MV-4-11 (cell line): ENCODE data around the gene MALRD1.

Source experiments
- DNase-seq: peaks from one replicate; lab custom pipeline; 2025; lab: John Stamatoyannopoulos, UW

The MALRD1 gene

DNA sequence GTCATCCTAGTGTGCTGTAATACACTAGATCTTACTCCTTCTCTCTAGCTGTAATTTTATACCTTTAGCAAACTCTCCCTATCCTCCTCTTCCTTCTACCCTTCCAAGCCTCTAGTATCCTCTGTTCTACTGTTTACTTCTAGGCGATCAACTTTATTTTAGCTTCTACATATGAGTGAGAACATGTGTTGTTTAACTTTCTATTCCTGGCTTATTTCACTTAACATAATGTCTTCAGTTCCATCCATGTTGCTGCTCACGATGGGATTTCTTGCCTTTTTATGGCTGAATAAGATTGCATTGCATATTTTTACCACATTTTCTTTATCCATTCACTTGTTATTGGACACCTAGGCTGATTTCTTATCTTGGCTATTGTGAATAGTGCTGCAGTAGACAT lies 318.6 kb downstream of the MALRD1 start:
- DNase-seq: no peak

DNA sequence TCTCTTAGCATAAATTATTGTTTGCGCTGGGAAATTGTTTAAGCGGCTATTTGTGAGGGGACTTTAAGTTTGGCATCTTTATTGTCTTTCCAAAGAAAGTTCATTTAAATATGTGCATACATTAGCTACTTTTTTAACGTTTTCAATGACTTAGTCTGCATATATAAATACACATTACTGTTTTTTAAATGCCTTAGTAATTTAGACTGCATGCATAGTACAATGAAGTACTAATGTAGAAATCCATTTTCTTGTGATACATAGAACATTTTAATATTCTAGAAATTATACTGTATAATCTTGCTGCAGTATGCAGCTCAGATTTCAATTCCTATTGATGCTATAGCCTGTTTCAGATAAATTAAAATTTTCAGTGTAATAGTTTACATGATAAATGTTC lies 325.4 kb downstream of the MALRD1 start:
- no peak for DNase-seq

DNA sequence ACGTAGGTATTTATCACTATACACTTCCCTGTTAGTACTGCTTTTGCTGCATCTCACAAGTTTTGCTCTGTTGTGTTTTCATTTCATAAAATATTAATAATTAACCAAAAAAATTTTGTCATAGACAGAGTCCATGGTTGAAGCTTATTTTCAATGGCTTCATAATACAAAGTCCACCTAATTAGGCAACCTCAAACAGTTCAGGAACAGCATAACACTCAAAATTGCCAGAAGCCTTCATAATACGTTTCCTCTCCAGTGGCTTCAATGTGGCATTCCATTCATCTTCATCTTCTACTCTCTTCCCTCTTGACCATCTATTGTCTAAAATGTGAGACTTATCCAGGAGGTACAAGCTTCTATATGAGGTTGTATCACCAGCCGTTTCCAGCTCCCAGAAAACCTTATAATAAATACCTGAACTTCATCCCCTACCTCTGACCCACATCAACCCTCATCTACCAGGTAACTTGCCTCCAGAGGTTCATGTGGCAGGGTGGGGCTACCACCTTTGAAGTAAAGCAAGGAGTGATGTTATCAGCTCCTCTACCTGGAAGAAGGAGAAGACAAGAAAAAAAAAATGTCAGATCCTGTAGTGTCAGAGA lies 337.3 kb downstream of the MALRD1 start:
- no peak for DNase-seq

DNA sequence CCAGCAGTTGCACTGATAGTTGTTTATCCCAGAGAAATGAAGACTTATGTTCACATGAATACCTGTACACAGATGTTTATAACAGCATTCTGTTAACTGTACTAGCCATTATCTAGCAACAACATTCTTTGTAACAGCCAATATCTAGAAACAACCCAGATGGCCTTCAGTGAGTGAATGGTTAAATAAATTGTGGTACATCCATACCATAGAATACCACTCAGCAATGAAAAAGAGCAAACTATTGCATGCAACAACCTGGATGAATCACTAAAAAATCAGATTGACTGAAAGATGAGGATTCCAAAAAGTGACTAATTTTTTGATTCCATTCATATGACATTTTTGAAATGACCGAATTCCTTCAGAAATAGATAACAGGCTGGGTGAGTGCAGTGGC lies 360.3 kb downstream of the MALRD1 start:
- no peak for DNase-seq

DNA sequence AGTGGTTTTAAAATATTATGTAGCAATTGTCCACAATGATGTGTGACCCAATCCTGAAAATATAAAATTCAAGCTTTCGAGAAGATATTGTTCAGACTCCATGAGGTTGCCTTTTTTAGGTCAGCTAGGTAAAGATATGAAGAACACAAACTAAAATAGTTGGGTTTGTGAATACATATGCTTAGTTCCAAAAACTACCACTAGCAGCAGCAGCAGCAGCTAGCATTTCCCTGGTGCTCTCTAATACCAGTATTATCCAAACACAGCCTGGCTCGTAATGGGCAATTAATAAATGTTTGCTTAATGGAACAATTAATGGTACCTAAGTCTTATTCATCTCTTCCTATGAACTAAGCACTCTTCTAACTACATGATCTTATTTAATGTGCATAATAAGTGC lies 362.5 kb downstream of the MALRD1 start:
- no peak for DNase-seq

DNA sequence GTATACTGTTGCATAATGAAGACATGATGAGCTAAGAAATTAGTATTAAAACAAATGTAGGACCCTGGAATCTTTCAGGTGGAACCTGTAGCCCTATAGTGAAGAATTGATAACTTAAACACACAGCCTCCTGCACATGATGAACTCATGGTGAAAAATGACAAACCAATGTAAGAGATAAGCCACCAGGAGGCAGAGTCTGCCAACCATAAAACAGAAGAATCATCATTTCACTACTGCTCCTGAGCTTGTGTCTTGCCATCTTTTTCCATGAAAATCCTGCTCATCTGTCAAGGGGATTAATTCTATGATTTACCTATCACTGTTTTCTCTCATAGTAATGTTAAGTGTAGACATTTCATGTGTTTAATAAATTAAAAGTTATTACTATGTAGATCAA lies 363.9 kb downstream of the MALRD1 start:
- no peak for DNase-seq

DNA sequence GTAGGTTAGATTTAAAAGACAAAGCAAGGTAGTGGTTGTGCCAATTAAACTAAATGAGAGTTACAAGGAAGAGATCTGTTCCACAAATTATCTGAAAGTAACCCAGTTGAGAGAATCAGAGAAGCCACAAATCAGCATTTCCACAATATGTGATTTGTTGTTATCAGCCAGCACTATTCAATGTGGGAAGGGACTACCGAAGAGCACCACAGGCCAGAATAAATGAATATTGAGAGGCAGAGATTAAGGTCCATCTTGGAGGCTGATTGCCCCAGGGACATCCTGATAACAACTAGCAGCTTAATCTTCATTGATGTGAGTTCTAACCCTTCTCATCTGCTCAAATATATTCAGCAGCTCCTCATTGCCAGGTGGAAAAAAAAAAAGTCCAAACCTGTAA lies 367.6 kb downstream of the MALRD1 start:
- DNase-seq: no peak

DNA sequence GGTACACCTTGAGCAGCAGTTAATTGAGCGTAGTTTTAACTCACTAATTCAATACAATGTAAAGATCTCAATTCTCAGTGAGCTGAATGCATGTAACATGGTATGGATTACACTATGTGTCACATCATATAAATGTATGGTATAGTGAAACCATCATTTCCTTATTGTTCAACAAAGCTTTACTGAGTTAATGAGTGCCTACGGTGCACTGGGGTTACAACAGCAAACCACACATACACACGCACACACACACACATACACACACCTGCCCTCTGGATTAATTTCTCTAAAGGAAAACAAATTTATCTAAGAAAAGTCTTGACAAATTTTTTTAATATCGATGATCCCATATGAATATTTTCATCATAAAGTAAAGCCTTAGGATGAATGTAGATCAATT lies 369.1 kb downstream of the MALRD1 start:
- no peak for DNase-seq

DNA sequence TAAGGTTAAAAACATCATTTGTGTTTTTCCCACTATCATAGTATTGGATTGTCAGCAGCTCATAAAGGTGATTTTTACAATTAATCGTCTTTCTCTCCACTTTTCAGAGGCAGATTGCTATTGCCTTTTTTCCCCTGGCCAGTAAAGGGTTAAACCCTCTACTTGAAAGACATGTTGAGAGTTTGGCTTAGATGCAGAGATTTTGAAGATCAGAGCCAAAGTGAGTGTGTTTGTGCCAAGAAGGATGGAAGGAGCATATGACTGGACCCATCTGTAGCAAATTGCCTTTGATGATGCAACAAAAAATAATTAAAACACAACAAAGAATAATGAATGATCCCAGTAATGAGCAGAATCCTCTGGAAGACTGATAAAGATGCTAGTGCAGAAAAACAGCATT lies 373.1 kb downstream of the MALRD1 start:
- DNase-seq: no peak

DNA sequence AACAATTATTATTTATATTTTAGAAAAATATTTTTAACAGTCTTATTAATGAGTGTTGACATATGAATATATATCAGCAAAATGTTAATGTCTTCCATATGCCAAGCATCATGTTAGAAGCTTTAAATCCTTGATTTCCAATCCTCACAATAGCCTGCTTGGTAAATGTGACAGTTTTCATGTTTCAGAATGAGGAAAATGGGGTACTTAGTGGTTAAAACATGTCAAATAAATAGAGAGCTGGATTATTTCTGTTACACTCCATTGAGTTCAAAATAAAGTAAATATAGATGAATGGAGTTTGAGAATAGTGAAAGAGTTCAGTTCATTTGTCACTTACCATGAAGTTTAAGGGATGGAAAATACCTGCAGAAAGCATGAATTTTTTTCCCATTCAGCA lies 377.4 kb downstream of the MALRD1 start:
- DNase-seq: no peak

DNA sequence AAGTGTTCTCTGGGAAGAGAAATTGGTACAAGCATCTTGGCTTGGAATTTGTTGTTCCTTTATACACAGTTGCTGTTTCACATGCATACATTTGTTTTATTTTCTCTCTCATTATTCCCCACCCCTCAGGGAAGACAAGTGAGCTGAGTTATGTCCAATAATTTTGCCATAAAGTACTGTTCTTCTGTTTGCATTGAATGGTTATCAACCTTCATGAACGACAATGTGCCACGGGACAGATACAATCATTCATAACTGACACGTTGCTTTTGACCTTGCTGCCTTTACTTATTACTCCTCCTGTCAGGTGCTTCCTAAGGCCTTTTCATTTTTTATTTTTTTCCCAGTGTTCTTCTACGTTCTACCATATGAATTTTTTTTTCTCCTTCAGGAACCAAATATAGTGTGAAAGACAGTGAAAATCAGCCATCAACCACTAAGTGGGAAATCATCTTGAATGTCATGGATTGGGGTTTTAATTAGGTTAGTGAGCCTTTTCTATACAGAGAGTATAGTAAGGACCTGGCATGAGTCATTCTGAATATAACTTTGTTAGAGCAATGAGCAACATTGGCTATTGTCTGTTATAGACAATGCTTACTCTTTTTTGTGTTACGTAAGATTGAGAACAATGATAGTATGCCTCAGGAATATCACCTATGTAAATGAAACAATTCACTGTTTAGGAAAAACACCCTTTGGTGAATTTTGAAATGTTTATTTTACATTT lies 383.2 kb downstream of the MALRD1 start:
- DNase-seq: no peak

DNA sequence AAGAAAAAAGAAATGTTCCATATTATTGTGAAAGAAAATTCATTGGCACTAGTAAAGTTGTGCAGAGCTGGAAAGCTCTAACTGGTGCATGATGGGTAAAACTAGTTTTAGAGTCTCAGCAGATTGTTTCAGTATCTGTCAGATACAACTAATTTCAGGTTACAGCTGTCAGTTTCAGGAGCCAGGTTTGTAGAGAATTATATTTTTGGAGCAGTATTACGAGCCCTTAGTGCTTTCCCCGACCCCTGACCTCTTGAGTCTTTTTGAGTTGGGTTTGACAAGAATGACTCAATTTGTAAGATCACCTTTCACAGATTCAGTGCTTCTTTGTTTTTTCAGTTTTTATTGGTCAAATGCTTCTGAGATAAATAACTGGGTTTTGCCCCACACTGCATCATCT lies 401.3 kb downstream of the MALRD1 start:
- DNase-seq: no peak

DNA sequence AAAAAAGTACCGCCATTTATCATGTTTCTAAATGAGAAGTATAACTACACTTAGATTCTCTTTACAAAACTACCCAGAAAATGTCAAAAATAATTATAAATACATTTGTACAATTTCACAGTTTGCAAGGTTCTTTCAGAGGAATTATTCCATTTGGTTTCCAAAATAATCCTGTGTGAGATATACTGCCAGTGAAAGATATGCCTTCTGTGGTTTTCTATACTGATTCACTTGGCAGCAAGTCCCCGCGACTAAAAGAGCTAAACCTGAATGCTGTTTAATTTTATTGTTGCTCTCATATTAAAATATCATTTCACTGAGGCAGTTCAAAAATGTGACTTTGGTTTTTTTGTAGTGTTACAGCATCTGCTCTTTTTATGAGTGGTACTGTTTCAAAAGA lies 402.8 kb downstream of the MALRD1 start:
- DNase-seq: no peak

DNA sequence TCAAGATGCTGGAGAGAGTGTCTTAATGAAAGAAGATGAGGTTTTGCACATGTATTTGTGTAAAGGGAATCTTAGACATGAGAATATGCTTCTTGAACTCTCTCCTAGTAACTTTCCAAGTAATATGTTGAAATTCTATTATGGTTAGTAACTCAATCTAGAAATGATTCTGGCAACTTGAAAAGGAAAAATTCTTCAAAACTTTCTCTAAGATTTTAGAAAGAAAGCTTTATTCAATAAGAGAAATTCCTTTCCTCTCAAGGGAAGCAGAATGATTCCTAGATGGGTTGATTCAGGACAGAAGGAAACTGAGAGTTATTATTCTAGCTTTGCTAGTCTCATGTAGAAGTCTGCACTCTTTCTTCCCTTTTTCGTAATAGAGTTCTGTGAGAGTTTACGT lies 403.3 kb downstream of the MALRD1 start:
- DNase-seq: no peak

DNA sequence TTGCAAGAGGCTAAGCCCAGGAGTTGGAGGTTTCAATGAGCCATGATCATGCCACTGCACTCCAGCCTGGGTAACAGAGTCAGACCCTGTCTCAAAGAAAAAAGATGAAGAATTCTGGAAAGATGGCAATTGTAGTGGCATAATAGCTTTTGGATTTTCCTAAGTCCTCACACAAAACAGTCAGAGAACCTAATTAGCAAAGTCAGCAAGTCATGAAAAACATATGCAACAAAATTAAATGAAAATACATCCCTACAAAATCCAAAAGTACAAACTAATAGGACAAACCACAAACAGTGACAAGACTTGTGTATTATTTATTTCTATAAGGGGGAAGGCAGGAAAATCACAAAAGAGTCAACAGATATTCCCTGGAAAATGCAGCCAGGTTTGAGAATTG lies 405.4 kb downstream of the MALRD1 start:
- DNase-seq: no peak

DNA sequence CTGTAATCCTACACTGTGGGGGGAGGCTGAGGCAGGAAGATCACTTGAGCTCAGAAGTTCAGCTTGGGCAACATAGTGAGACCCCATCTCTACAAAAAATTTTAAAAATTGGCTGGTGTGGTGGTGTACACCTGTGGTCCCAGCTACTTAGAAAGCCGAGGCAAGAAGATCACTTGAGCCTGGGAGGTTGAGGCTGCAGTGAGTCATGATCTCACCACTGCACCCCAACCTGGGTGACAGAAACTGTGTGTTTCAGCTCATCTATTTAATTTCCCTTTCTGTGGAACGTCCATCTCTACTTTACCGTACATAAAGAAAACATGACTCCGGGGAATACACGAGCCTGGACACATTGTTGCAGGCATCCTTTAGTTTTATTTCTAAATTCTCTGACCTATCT lies 413.0 kb downstream of the MALRD1 start:
- no peak for DNase-seq

DNA sequence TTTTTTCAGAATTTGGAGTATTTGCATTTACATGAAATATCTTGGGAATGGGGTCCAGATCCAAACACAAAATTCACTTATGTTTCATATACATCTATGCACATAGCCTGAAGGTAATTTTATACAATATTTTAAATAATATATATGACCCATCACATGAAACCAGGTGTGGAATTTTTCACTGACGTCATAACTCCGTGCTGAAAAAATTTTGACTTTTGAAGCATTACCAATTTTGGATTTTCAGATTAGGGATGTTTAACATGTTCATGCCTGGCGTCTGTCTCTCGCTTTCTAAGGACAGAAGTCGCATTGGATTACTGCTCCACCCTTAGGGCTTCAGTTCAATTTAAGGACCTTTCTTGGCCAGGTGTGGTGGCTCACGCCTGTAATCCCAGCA lies 418.1 kb downstream of the MALRD1 start:
- DNase-seq: no peak

DNA sequence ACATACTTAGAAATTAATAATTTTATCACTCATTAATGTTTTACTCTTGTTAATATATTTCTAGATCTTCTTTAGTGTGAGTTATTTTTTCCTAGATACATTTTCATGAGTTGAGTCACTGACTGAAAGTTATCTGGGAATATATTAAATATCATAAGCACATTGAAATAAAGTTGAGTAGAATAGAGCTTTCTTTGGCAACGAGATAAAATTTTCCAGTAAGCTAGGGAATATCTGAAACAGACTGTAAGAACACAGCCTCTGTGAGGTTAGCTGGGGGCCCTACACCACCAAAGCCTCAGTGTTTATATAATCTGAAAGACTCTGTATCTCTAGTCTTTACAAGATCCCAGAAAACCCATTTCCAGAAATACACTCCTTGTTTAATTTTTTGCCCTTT lies 419.8 kb downstream of the MALRD1 start:
- DNase-seq: no peak

DNA sequence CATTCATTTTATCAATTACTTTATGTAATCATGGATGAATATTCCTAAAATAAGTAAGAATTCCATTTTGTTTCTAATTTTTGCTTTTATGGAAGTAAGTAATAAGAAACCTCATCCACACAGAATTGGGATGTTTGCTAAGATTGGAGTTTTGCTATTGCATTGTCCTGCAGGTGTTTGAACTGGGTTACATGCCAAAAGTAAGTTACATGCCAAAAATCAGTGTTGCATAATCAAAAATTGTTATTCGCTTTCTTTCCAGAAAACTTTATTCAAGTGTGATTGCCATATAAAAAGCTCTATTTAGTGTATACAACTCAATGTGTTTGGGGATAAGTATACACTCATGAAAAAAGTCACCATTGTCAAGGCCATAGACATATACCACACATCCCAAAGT lies 420.9 kb downstream of the MALRD1 start:
- DNase-seq: no peak

DNA sequence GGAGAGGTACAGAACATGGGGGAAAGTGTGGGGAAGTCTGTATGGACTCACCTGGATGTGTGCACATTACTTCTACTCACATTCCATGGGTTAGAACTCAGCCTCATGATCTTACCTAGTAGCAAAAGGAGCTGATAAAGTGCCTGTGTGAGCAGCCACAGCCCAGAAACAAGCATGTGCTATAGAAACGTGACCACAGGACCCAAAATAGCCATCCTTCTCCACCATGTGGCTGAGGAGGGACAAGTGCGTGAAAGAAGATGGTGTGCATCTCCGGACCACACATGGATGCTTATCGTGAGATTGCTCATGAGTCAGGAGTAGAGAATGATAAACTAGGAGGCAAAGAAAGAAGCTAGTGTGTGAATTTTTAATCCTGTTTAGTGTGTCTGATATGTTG lies 431.3 kb downstream of the MALRD1 start:
- DNase-seq: no peak

DNA sequence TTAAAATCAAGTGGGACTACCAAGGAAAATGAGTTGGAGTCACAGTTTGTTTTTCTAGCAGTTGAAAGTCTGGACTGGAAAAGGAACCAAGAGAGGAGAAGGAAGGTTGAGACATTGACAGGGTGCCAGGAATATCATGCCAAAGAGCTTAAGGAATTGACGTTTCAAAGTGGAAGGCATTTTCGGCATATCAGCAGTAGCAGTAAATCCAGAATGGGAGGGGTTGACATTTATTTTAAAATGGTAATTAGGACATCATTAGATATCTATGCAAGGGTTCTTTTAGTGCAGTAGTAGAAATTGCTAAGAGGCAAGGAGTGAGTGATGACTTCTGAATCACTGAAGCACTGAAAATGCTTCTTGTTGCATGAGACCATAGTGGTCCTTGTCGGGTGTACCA lies 431.8 kb downstream of the MALRD1 start:
- DNase-seq: no peak

DNA sequence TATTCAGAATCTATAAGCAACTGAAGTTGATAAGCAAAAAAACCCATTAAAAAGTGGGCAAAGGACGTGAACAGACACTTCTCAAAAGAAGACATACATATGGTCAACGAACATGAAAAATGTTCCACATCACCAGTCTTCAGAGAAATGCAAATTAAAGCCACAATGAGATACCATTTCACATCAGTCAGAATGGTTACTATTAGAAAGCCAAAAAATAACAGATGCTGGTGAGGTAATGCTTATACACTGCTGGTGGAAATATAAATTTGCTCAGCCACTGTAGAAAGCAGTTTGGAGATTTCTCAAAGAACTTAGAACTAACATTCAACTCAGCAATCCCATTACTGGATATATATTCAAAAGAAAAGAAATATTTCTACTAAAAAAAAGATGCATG lies 434.8 kb downstream of the MALRD1 start:
- DNase-seq: no peak

DNA sequence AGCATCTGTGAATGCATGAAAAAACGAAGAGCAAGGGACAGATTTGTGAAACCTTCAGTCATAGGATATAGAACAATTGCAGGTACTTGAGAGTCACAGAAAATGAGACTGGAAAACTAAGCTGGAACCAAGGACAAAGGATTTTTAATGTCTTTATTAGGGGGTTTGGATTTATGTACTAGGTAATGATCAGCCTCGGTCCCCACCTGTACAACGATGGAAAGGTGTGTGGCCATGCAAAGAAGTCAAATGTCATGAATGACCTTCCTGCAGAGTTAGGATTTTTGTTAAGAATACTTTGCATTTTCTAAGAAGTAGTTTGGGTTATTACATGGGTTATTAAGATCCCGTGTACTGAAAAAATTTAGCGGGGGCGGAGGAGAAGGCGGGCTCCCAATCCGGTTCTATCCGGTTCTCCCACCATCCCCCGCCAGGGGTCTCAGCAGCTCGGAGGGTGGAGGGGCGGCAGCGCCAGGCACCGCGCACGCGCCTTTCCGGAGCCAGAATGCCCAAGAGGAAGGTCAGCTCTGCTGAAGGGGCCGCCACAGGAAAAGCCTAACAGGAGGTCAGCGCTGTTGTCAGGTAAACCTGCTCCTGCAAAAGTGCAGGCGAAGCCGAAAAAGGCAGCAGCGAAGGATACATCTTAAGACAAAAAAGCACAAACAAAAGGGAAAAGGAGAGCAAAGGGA lies 440.1 kb downstream of the MALRD1 start:
- no peak for DNase-seq

DNA sequence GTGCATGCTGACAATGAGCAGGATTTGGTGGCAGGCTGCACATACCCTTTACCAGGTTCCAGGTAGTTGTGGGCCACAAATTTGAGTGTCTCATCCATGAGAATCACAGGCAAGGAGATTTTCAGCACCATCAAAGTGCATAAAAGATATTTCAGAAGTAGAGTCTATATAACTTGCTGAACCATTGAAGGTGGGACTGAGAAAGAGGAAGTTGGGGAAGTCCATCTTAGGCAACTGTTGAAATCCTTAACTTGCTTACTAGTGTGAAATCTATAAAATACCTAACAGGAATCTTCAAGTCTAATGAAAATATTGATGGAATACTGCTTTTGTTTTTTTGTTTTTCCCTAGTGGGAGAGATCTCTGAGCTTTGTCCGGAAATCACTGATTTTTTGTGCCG lies 442.6 kb downstream of the MALRD1 start:
- no peak for DNase-seq
